Right lobe of liver (tissue), 4 donors: Measurements from ENCODE around the gene SEMA4C.

Experiments used
- CTCF ChIP-seq, 4 donors: fragments of 200-600 bp in 3 of 4; fragments of 450-650 bp in 1 of 4; IDR thresholded peaks; one replicate each; pipeline versions ENCODE4 v1.5.1 to v1.8.0; 2016 to 2022; ENCODE audit warnings: antibody characterized with exemption in 4 of 4, mild to moderate bottlenecking in 2 of 4
- POLR2A ChIP-seq: fragments of 450-650 bp; IDR thresholded peaks from one replicate; pipeline ENCODE4 v1.6.1; 2017; ENCODE audit warnings: antibody characterized with exemption, mild to moderate bottlenecking
- donor health status: DM: no; HTN: no; CAD: no.
- donor health status: DM: no; HTN: no; CAD: no.
- donor health status: DM: no; HTN: yes; CAD: no.

GRCh38 chr2:96857667-96858372 lies 12.1 kb downstream of the SEMA4C start, which contains the start of gene ANKRD39:
- TF ChIP-seq POLR2A (peak; percentile 89), CTCF (IDR thresholded peaks at IDR 0.05) (peak; percentile 87 to 93 (median 87))
